GM23338 (cell line): ENCODE results near the gene PHF20.

Experiments
- CREB1 ChIP-seq: fragments of 250-450 bp; sonication (Bioruptor Pico); IDR thresholded peaks from 2 replicates; pipeline ENCODE4 v1.5.0; 2020; ENCODE audit warnings: low read depth, mild to moderate bottlenecking, moderate library complexity
- CTCF ChIP-seq, 2 experiments: fragments of 200-600 bp in 1 of 2; sonication (generic) in 1 of 2; conservative IDR thresholded peaks; 2 replicates each; pipeline versions ENCODE4 v1.5.1 to v1.6.1; 2016 to 2017; ENCODE audit warnings: antibody characterized with exemption in 2 of 2, low read depth in 2 of 2, mild to moderate bottlenecking in 2 of 2, moderate library complexity in 1 of 2
- EZH2 ChIP-seq: fragments of 200-600 bp; sonication (generic); IDR thresholded peaks from one replicate; pipeline ENCODE4 v1.8.0; 2017; ENCODE audit warnings: antibody characterized with exemption, mild to moderate bottlenecking, low read depth; ENCODE audit not compliant: unreplicated experiment
- EZH2phosphoT487 ChIP-seq: fragments of 200-600 bp; sonication (generic); IDR thresholded peaks from one replicate; pipeline ENCODE4 v1.8.1; 2018; ENCODE audit warnings: antibody characterized with exemption; ENCODE audit not compliant: unreplicated experiment
- JUNB ChIP-seq: IDR thresholded peaks from one replicate; pipeline ENCODE4 v1.6.1; 2016; ENCODE audit warnings: antibody characterized with exemption; ENCODE audit not compliant: unreplicated experiment
- NANOG ChIP-seq: IDR thresholded peaks from 2 replicates; pipeline ENCODE4 v1.6.1; 2016; ENCODE audit warnings: antibody characterized with exemption, borderline replicate concordance
- POLR2AphosphoS5 ChIP-seq: IDR thresholded peaks from 2 replicates; pipeline ENCODE4 v1.6.1; 2016; ENCODE audit warnings: antibody characterized with exemption, low read depth
- REST ChIP-seq: IDR thresholded peaks from one replicate; pipeline ENCODE4 v1.6.1; 2018; ENCODE audit warnings: antibody characterized with exemption; ENCODE audit not compliant: unreplicated experiment
- STAT1 ChIP-seq: IDR thresholded peaks from one replicate; pipeline ENCODE4 v1.6.1; 2016; ENCODE audit warnings: antibody characterized with exemption; ENCODE audit not compliant: unreplicated experiment
- ZNF114 ChIP-seq: fragments of 250-450 bp; sonication (Bioruptor Pico); IDR thresholded peaks from 2 replicates; pipeline ENCODE4 v1.5.0; 2020; ENCODE audit warnings: mild to moderate bottlenecking, moderate library complexity
- ZNF462 ChIP-seq: fragments of 250-450 bp; sonication (Bioruptor Pico); IDR thresholded peaks from 2 replicates; pipeline ENCODE4 v1.5.0; 2020; ENCODE audit warnings: mild to moderate bottlenecking, moderate library complexity

- TF ChIP-seq CTCF (conservative IDR thresholded peaks at IDR 0.05; ENCODE audit: low read depth in 2 of 2): no peak
- TF ChIP-seq EZH2phosphoT487: no peak
- no peak for TF ChIP-seq ZNF462 (CRISPR knock-in tag)
- TF ChIP-seq REST: no peak
- no peak for TF ChIP-seq EZH2
- TF ChIP-seq POLR2AphosphoS5: no peak
- TF ChIP-seq CREB1 (CRISPR knock-in tag): no peak
- TF ChIP-seq ZNF114 (CRISPR knock-in tag): no peak
- no peak for TF ChIP-seq JUNB
- no peak for TF ChIP-seq STAT1
- no peak for TF ChIP-seq NANOG
These were observed 85.1 kb downstream of the PHF20 start for GRCh38 chr20:35856866-35857265.
